HL-60 (cell line): ENCODE data around the gene IRX6.

Experiments
- DNase-seq, 2 experiments: peaks; one replicate each; pipeline ENCODE4 v3.0.0-alpha.2; 2010 to 2020; ENCODE audit warnings: low read depth in 1 of 2, low spot score in 1 of 2
- H3K27ac ChIP-seq: fragments of 250-450 bp; sonication (Bioruptor Pico); replicated peaks from 2 replicates; pipeline ENCODE4 v1.5.1; 2020; ENCODE audit warnings: mild to moderate bottlenecking, moderate library complexity
- H3K27me3 ChIP-seq: fragments of 250-450 bp; sonication (Bioruptor Pico); 2 replicates; pipeline ENCODE4 v1.5.1; 2021; ENCODE audit warnings: mild to moderate bottlenecking, moderate library complexity; ENCODE audit not compliant: insufficient read depth, poor library complexity, severe bottlenecking
- H3K4me3 ChIP-seq: replicated peaks from 2 replicates; pipeline ENCODE4 v1.5.1; 2011; ENCODE audit warnings: mild to moderate bottlenecking, control low read depth, low read length; ENCODE audit not compliant: insufficient read depth
- CTCF ChIP-seq: IDR thresholded peaks from one replicate; pipeline ENCODE4 v1.5.1; 2011; ENCODE audit warnings: low read length, control low read depth, inconsistent platforms; ENCODE audit not compliant: insufficient read depth
- GABPA ChIP-seq: IDR thresholded peaks from 2 replicates; pipeline ENCODE4 v1.6.1; 2012; ENCODE audit warnings: low read depth
- POLR2AphosphoS5 ChIP-seq: IDR thresholded peaks from 2 replicates; pipeline ENCODE4 v1.6.1; 2012; ENCODE audit warnings: low read depth
- REST ChIP-seq: IDR thresholded peaks from 2 replicates; pipeline ENCODE4 v1.6.1; 2012; ENCODE audit warnings: low read depth; ENCODE audit not compliant: insufficient replicate concordance
- SPI1 ChIP-seq: IDR thresholded peaks from 2 replicates; pipeline ENCODE4 v1.6.1; 2012; ENCODE audit warnings: low read depth, mild to moderate bottlenecking, borderline replicate concordance

IRX6 gene

GRCh38 chr16:55325458-55326109 is 1.6 kb downstream of the IRX6 start:
- Histone ChIP-seq H3K27me3 (peaks cover 30% of the 10 kb centered on the region), H3K4me3 (no peak overlapping the region), H3K27ac (no peak overlapping the region)
- TF ChIP-seq POLR2AphosphoS5 (no peak), GABPA (no peak), SPI1 (no peak), CTCF (no peak), REST (no peak)
- DNase-seq: no peak

- no peak overlapping the region for H3K4me3 ChIP-seq
- no peak for TF ChIP-seq GABPA
- no peak for TF ChIP-seq REST
- TF ChIP-seq SPI1: no peak
- TF ChIP-seq CTCF: no peak
- no peak for TF ChIP-seq POLR2AphosphoS5
- peaks cover 30% of the 10 kb centered on the region for H3K27me3 ChIP-seq
- no peak overlapping the region for H3K27ac ChIP-seq
- DNase-seq: no peak
Measured at GRCh38 chr16:55326261-55327092, 2.5 kb downstream of the IRX6 start.

- TF ChIP-seq SPI1 (no peak), GABPA (no peak), POLR2AphosphoS5 (no peak), CTCF (no peak), REST (no peak)
- no peak for DNase-seq
- no peak overlapping the region for H3K4me3 ChIP-seq
- H3K27ac ChIP-seq: no peak overlapping the region
- peaks cover 30% of the 10 kb centered on the region for H3K27me3 ChIP-seq
Measured at GRCh38 chr16:55328611-55329569, 4.9 kb downstream of the IRX6 start.
